Mammary epithelial cell (primary cell): Measurements from ENCODE around the gene PPM1B.

Experiments used
- EZH2 ChIP-seq: IDR thresholded peaks from 2 replicates; pipeline ENCODE4 v1.6.1; 2012; ENCODE audit warnings: low read length, inconsistent platforms, borderline replicate concordance
- TF ChIP-seq, protein P1 (sequence below), 2 donors: IDR thresholded peaks in 1 of 2; conservative IDR thresholded peaks in 1 of 2; 2 replicates each; pipeline ENCODE4 v1.5.1; 2011 to 2012; ENCODE audit warnings: inconsistent platforms in 2 of 2, low read length in 2 of 2, mild to moderate bottlenecking in 2 of 2, control low read depth in 1 of 2, low read depth in 1 of 2; ENCODE audit not compliant: insufficient read depth in 1 of 2; ENCODE audit errors: extremely low read depth in 1 of 2

DNA sequence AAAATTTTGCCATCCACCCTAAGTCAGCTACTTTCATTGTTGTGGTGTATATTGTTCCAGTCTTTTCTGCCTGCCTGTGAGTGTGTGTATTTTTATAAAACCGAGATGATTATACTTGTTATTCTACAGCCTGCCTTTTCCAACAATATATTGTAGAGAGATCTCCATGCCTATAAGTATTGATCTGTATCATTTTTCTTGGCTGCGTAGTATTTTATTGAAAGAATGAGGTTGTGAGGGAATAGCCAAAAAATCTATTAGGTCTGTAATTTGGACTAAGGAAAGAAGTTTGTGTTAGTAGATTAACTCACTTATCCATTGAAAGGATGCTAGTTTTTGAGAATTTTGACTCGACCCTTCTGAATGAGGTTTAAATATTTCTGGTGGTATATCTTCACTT, 34.9 kb downstream of the PPM1B start:
- TF ChIP-seq, protein P1, sequence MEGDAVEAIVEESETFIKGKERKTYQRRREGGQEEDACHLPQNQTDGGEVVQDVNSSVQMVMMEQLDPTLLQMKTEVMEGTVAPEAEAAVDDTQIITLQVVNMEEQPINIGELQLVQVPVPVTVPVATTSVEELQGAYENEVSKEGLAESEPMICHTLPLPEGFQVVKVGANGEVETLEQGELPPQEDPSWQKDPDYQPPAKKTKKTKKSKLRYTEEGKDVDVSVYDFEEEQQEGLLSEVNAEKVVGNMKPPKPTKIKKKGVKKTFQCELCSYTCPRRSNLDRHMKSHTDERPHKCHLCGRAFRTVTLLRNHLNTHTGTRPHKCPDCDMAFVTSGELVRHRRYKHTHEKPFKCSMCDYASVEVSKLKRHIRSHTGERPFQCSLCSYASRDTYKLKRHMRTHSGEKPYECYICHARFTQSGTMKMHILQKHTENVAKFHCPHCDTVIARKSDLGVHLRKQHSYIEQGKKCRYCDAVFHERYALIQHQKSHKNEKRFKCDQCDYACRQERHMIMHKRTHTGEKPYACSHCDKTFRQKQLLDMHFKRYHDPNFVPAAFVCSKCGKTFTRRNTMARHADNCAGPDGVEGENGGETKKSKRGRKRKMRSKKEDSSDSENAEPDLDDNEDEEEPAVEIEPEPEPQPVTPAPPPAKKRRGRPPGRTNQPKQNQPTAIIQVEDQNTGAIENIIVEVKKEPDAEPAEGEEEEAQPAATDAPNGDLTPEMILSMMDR (conservative IDR thresholded peaks at IDR 0.05 in 1 of 2, IDR thresholded peaks at IDR 0.05 in 1 of 2; ENCODE audit: extremely low read depth in 1 of 2, insufficient read depth in 1 of 2, low read depth in 1 of 2, low read length in 2 of 2), result no peak
- no peak for TF ChIP-seq EZH2
